SK-N-SH (cell line): ENCODE measurements around the gene CHAT. TPM values are rescaled to one million over a fixed set of nuclear protein-coding genes. Genes with fewer than 3 reads are reported as not detected.

ENCODE experiments used
- CTCF ChIA-PET: fragments of 300-600, 350-600 bp; formaldehyde crosslinking; extraction: SDS; loops from one replicate; lab custom pipeline; 2021; lab: Yijun Ruan, JAX
- POLR2A ChIA-PET: fragments of 350-600 bp; sonication (Branson Sonifier 250); formaldehyde crosslinking; extraction: SDS; loops from one replicate; lab custom pipeline; 2020; ENCODE audit warnings: antibody characterized with exemption, inconsistent platforms; lab: Yijun Ruan, JAX
- DNase-seq: peaks from one replicate; pipeline ENCODE4 v3.0.0; 2012
- H2AFZ ChIP-seq: fragments of 200-600 bp; sonication (generic); 2 replicates; pipeline ENCODE4 v1.8.1; 2016; ENCODE audit warnings: antibody characterized with exemption, mild to moderate bottlenecking, low read depth
- H3F3A ChIP-seq: fragments of 200-600 bp; sonication (generic); replicated peaks from 2 replicates; pipeline ENCODE3; 2016; ENCODE audit warnings: antibody characterized with exemption, mild to moderate bottlenecking; ENCODE audit not compliant: insufficient read depth
- H3K27ac ChIP-seq, 2 experiments: fragments of 200-500 bp in 1 of 2; fragments of 200-600 bp in 1 of 2; sonication (Bioruptor generic) in 1 of 2; sonication (generic), shearing (Covaris generic) in 1 of 2; 2 replicates each; pipeline versions ENCODE4 v1.5.1 to v1.6.1; 2014 to 2016; ENCODE audit warnings: low read depth in 2 of 2, inconsistent platforms in 1 of 2, low read length in 1 of 2, mild to moderate bottlenecking in 1 of 2, mixed read lengths in 1 of 2
- H3K27me3 ChIP-seq: fragments of 200-600 bp; sonication (generic), shearing (Covaris generic); 2 replicates; pipeline ENCODE4 v1.6.1; 2016; ENCODE audit warnings: mixed run types; ENCODE audit not compliant: insufficient read depth
- H3K36me3 ChIP-seq, 2 experiments: fragments of 200-500 bp in 1 of 2; fragments of 200-600 bp in 1 of 2; sonication (Bioruptor generic) in 1 of 2; sonication (generic) in 1 of 2; replicated peaks in 1 of 2; 2 replicates each; pipeline versions ENCODE3 to v1.5.1; 2014 to 2016; ENCODE audit warnings: low read length in 1 of 2, mild to moderate bottlenecking in 1 of 2; ENCODE audit not compliant: insufficient read depth in 2 of 2, control insufficient read depth in 1 of 2
- H3K4me1 ChIP-seq, 2 experiments: fragments of 200-500 bp in 1 of 2; fragments of 200-600 bp in 1 of 2; sonication (Bioruptor generic) in 1 of 2; sonication (generic), shearing (Covaris generic) in 1 of 2; 2 replicates each; pipeline versions ENCODE4 v1.5.1 to v1.6.1; 2014 to 2016; ENCODE audit warnings: low read depth in 1 of 2, low read length in 1 of 2, mixed run types in 1 of 2; ENCODE audit not compliant: insufficient read depth in 2 of 2, control insufficient read depth in 1 of 2
- H3K4me2 ChIP-seq: fragments of 200-600 bp; sonication (generic), shearing (Covaris generic); 2 replicates; pipeline ENCODE4 v1.6.1; 2017; ENCODE audit warnings: mixed run types
- H3K4me3 ChIP-seq, 2 experiments: fragments of 200-500 bp in 1 of 2; fragments of 200-600 bp in 1 of 2; sonication (Bioruptor generic) in 1 of 2; sonication (generic), shearing (Covaris generic) in 1 of 2; 2 replicates each; pipeline versions ENCODE4 v1.5.1 to v1.8.1; 2014 to 2016; ENCODE audit warnings: low read depth in 2 of 2, inconsistent platforms in 1 of 2, low read length in 1 of 2, mild to moderate bottlenecking in 1 of 2, mixed read lengths in 1 of 2, moderate library complexity in 1 of 2
- H3K79me2 ChIP-seq: fragments of 200-600 bp; sonication (generic); 2 replicates; pipeline ENCODE4 v1.8.1; 2017; ENCODE audit warnings: mild to moderate bottlenecking; ENCODE audit not compliant: insufficient read depth
- H3K9ac ChIP-seq: fragments of 200-600 bp; sonication (generic); 2 replicates; pipeline ENCODE4 v1.6.1; 2017; ENCODE audit warnings: mixed run types
- H3K9me2 ChIP-seq: fragments of 200-600 bp; sonication (generic); 2 replicates; pipeline ENCODE4 v1.6.1; 2017; ENCODE audit warnings: mixed run types
- H3K9me3 ChIP-seq: fragments of 200-600 bp; sonication (generic); 2 replicates; pipeline ENCODE4 v1.6.1; 2017; ENCODE audit warnings: mixed run types, mild to moderate bottlenecking, moderate library complexity
- H4K20me1 ChIP-seq: fragments of 200-600 bp; sonication (generic); 2 replicates; pipeline ENCODE4 v1.6.1; 2017; ENCODE audit warnings: mild to moderate bottlenecking, mixed run types; ENCODE audit not compliant: insufficient read depth
- CTCF ChIP-seq: fragments of 200-600 bp; sonication (generic); IDR thresholded peaks from 2 replicates; pipeline ENCODE4 v1.6.1; 2017; ENCODE audit warnings: antibody characterized with exemption, mild to moderate bottlenecking, moderate library complexity
- FOSL2 ChIP-seq: IDR thresholded peaks from 2 replicates; pipeline ENCODE4 v1.4.0; 2012; ENCODE audit warnings: low read depth, mild to moderate bottlenecking, moderate library complexity, borderline replicate concordance
- FOXJ3 ChIP-seq: sonication (generic); formaldehyde crosslinking; IDR thresholded peaks from 2 replicates; pipeline ENCODE4 v1.5.1; 2020; ENCODE audit warnings: mild to moderate bottlenecking, missing genetic modification reagents
- FOXM1 ChIP-seq: IDR thresholded peaks from 2 replicates; pipeline ENCODE4 v1.4.0; 2012; ENCODE audit warnings: low read depth, mild to moderate bottlenecking
- GABPA ChIP-seq: IDR thresholded peaks from 2 replicates; pipeline ENCODE4 v1.4.0; 2012; ENCODE audit warnings: low read depth, mild to moderate bottlenecking
- IRF3 ChIP-seq: fragments of 150-350 bp; IDR thresholded peaks from 2 replicates; pipeline ENCODE4 v1.6.1; 2016; ENCODE audit warnings: mild to moderate bottlenecking, low read depth, low read length
- NFIC ChIP-seq: IDR thresholded peaks from 2 replicates; pipeline ENCODE4 v1.4.0; 2012; ENCODE audit warnings: borderline replicate concordance
- POLR2AphosphoS5 ChIP-seq: IDR thresholded peaks from 2 replicates; pipeline ENCODE4 v1.6.1; 2012; ENCODE audit warnings: low read depth, low read length
- RAD21 ChIP-seq: IDR thresholded peaks from 2 replicates; pipeline ENCODE4 v1.6.1; 2012; ENCODE audit warnings: mild to moderate bottlenecking, low read length
- REST ChIP-seq: IDR thresholded peaks from 2 replicates; pipeline ENCODE4 v1.6.1; 2012; ENCODE audit warnings: mild to moderate bottlenecking, low read depth, low read length, moderate library complexity
- RFX5 ChIP-seq: IDR thresholded peaks from 2 replicates; pipeline ENCODE4 v1.6.1; 2012; ENCODE audit warnings: mild to moderate bottlenecking, improper control_type of control experiment, low read length
- RXRA ChIP-seq: IDR thresholded peaks from 2 replicates; pipeline ENCODE4 v1.4.0; 2012; ENCODE audit warnings: low read depth, mild to moderate bottlenecking, borderline replicate concordance
- SMC3 ChIP-seq: IDR thresholded peaks from 2 replicates; pipeline ENCODE4 v1.6.1; 2012; ENCODE audit warnings: low read depth, low read length, improper control_type of control experiment
- TCF12 ChIP-seq: IDR thresholded peaks from 2 replicates; pipeline ENCODE4 v1.4.0; 2012
- WGBS: methylation state at CpG from one replicate; pipeline ENCODE4 v1.1.6; 2017; ENCODE audit warnings: low lambda C conversion rate; 5-methylcytosine and 5-hydroxymethylcytosine counted together
- polyA plus RNA-seq, 3 experiments: library from polyadenylated mRNA; depleted of rRNA; stranded (reverse); fragments of >200 nt; gene quantifications; 2 replicates each; pipeline ENCODE4 v1.2.3, GENCODE V29; 2012
- TF ChIP-seq, protein P1 (sequence below): IDR thresholded peaks from 2 replicates; pipeline ENCODE4 v1.4.0; 2012; ENCODE audit warnings: low read depth, borderline replicate concordance
- TF ChIP-seq, protein P2 (sequence below): fragments of 150-350 bp; IDR thresholded peaks from 2 replicates; pipeline ENCODE4 v1.6.1; 2017; ENCODE audit warnings: antibody characterized with exemption, low read length, low read depth, borderline replicate concordance

CHAT gene
- polyA plus RNA-seq, 1 of the 3 experiments (the other 2 are of a cell fraction) = not detected

DNA sequence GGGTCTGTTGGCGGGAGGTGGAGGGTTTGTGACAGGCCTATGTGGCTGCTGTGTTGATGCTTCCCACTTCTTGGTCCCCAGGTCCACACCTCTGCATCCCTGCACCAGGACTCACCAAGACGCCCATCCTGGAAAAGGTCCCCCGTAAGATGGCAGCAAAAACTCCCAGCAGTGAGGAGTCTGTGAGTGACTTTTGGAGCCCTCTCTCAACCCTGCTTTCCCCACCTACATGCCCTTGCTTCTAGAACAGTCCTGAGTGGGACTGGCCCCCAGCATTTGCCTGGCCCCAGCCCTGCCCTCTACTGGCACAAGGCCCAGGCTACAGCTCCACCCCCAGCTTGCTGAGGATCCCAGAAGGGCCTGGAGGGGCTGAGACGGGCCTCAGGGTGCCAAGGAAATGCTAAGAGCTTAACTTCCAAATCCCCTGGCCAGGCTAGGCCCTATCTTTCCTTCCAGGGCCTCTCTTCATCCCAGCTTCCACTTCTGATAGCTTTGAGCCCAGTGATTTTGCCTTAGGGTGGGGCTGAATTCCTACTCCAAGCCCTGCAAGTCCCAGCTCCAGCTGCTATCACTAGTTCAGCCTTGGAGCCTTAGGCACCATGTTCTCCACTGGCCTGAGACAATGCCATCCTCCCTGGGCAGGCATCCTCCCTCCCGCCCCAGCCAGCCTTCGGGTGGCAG lies 2.7 kb downstream of the CHAT start:
- H3K79me2 ChIP-seq = no peaks in the 10 kb centered on the region
- 73% methylated on average over 5 of the region's 6 CpGs for WGBS
- peaks cover 0 to 51% of the 10 kb centered on the region in 2 experiments; a peak in 1 of 4 replicates for H3K4me1 ChIP-seq
- H3K36me3 ChIP-seq = no peaks in the 10 kb centered on the region
- H3K4me2 ChIP-seq = no peak overlapping the region
- H2AFZ ChIP-seq = no peak overlapping the region
- H3K27ac ChIP-seq = no peak overlapping the region
- no peak overlapping the region for H3K4me3 ChIP-seq
- DNase-seq = no peak
- H3F3A ChIP-seq = no peaks in the 10 kb centered on the region
- CTCF ChIA-PET = interaction anchor here (0.9 kb wide), 1 partner anchor 22 kb away, joined by 3 read pairs; no protein-coding TSS in a partner anchor
- H3K9ac ChIP-seq = no peak overlapping the region
- no peaks in the 10 kb centered on the region for H3K27me3 ChIP-seq
- H3K9me2 ChIP-seq = no peaks in the 10 kb centered on the region
- H3K9me3 ChIP-seq = no peaks in the 10 kb centered on the region
- POLR2A ChIA-PET = no interaction called here
- TF ChIP-seq IRF3 (no peak), CTCF (no peak), GABPA (no peak), TCF12 (no peak), RAD21 (no peak), FOXJ3 (CRISPR knock-in tag) (no peak), POLR2AphosphoS5 (no peak), RFX5 (no peak), NFIC (no peak), RXRA (no peak), FOXM1 (no peak), SMC3 (no peak), REST (no peak), FOSL2 (no peak)
- TF ChIP-seq, protein P1, sequence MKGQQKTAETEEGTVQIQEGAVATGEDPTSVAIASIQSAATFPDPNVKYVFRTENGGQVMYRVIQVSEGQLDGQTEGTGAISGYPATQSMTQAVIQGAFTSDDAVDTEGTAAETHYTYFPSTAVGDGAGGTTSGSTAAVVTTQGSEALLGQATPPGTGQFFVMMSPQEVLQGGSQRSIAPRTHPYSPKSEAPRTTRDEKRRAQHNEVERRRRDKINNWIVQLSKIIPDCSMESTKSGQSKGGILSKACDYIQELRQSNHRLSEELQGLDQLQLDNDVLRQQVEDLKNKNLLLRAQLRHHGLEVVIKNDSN = no peak
- TF ChIP-seq, protein P2, sequence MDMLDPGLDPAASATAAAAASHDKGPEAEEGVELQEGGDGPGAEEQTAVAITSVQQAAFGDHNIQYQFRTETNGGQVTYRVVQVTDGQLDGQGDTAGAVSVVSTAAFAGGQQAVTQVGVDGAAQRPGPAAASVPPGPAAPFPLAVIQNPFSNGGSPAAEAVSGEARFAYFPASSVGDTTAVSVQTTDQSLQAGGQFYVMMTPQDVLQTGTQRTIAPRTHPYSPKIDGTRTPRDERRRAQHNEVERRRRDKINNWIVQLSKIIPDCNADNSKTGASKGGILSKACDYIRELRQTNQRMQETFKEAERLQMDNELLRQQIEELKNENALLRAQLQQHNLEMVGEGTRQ = no peak
- H4K20me1 ChIP-seq = no peaks in the 10 kb centered on the region
